Stimulated activated CD4-positive, alpha-beta T cell treated with anti-CD3 and anti-CD28 coated beads, TNF-alpha, amount 100 ng/mL, for 1 hour (primary cell): ENCODE results near the gene IMPDH1.
A peak's percentile ranks its signal among the peaks of the same experiment; 100 is the strongest.

Experiments
- DNase-seq, 3 donors: peaks; one replicate each; pipeline ENCODE4 v3.0.0-alpha.2; 2020; ENCODE audit warnings: low read depth in 3 of 3, low spot score in 1 of 3

IMPDH1 gene

DNA sequence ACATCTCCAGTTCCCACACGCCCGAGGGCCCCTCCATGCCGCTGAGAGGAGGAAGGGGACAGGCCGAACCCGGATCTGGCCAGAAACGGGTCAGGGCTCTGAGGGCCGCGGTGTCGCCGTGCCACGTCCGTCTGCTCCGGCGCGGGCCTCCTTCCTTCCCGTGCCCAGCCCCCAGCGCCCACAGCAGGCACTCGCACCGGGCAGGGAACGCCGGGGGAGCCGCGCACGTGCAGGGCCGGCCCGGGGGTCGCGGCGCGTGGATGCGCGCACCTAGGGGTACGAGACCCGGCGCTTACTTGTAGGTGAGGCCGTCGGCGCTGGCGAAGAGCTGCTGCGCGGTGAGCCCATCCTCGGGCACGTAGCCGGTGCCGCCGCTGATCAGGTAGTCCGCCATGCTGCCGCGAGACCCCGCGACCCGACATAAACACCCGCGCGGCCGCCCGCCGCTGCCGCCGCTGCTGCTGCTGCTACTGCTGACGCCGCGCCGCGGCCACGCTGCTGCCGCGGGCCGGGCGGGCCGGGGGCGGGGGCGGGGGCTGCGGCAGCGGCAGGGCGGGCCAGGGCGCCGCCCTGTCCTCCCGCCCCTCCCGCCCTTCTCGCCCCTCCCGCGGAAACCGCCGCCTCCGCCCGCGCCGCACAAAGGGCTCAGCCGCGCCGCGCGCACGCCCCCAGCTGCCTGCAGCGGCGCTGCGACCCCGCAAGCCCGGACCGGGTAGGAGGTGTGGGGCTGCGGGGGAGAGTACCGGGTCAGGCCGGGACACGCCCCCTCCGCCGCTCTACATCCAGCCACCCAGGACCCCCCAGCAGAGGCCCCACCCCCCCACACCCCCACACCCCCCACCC is 4.1 kb downstream of the IMPDH1 start:
- DNase-seq: peak; percentile 21 to 46 (median 39)

DNA sequence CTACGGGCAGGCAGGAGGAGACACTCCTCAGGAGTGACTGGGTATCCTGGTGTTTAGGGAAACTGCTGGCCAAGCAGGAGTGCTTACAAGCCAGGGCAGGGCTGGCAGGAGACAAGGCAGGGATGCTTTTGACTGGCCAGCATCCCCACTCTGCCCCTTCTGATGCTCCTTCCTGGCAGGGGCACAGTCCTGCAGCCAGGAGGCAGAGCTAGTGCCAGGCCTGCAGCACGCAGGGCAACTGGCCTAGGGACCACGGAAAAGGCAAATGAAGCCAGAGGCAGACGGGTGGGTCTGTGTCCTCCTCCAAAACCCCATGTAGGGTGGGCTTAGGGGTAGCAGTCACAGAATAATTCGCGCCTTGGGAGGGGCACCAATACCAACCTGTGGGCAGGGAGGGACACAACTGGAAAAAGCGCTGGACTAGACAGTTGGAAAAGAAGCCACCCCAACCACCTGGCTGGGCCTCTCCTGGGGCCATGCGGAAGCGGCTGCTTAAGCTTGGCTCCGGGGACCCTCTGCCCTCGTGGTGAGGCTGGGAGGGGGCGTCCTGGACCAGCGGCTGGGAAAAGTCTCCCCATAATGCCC is 4.8 kb downstream of the IMPDH1 start:
- DNase-seq: no peak

DNA sequence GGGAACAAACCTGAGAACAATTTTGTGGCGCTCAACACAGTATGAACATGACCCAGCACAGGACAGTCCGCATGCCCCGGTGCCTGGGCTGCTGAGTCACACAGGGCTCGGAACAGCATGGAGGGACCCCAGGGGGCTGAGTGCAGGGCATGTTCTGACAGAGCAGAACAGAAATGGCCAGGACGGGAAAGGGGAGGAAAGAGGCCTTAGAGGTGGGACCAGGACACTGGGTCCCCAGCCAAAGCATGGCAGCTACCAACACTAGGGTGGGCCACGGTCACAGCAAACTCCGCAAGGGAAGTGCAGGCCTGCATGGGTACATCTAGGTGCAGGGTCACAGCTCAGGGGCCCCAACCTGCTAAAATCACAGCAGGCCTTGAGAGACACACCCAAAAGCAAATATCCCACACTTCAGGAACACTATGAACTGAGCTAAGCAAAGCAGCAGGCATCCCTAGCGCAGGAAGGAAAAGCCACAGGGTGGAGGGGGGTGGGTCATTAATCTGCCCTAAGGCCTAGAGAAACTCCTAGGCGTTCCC is 5.6 kb downstream of the IMPDH1 start:
- DNase-seq: no peak

DNA sequence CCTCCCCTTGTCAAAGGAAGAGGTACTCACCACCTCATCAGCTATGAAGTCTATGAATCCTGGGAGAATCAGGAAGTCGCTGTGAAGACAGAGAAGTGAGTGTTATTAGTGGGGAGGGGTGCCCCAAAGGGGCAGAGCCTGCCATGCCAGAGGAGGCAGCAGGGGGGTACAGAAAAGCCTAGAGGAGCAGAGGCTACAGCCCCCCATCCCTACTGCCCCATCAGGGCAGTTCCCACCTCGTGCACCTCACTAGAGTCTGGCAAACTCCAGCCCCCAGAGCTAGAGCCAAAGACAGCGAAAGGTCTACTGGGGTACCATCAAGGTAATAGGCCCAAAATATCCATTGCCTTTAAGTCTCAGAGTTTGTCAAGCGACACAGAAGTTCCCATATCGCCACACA is 6.1 kb downstream of the IMPDH1 start:
- DNase-seq: no peak

DNA sequence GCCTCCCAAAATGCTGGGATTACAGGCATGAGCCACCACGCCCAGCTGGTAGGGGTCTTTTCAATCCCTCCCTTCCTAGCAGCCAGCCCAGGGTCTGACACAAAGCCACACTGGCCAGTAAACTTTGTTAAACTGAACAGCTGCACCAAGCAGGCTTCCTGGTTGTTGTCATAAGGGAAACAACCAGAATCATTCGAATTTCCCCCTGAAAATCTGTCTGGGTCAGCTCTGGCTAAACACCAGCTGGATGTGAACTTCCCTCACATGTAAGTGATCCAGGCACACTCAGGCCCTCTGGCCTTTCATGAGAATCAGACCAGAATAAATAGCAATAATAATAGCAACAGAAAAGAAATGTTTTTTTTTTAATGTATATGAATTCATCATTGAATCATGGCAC is 7.4 kb downstream of the IMPDH1 start:
- no peak for DNase-seq

DNA sequence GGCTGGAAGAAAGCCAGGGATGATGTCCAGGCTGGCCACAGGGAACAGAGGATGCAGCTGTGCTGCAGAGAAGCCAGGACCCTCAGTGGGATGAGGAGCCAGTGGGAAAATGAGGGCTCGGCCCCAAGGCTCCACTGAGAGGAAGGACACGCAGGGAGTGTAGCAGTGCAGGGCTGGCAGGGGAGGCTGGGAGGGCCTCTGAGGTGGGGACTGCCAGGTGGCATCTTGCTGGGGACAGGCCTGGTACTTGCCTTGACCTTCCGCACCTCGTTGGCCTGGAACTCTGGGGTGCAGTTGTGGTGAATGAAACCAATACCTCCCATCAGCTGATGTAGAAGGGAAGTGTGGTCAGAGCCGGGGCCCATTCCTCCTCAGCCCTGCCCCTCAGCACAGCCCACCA is 9.2 kb downstream of the IMPDH1 start:
- no peak for DNase-seq

DNA sequence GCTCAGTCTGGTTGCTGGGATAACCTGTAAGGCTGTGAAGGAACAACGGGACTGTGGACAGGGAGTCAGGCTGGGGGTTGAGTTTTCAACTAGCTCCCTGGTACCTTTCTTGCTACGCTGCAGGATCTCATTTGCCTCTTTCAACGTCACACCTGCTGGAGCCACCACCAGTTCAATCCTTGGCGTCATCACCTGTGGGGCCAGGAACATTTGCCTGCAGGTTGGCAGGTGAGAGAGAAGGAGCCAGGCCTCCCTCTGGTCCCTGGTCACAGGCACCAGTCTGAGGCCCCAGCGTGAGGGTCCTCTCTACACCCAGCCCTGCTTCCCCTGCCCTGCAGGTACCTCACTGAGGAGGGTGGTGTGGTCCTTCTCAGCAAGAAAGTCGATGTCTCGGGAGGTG is 9.8 kb downstream of the IMPDH1 start:
- DNase-seq: no peak

DNA sequence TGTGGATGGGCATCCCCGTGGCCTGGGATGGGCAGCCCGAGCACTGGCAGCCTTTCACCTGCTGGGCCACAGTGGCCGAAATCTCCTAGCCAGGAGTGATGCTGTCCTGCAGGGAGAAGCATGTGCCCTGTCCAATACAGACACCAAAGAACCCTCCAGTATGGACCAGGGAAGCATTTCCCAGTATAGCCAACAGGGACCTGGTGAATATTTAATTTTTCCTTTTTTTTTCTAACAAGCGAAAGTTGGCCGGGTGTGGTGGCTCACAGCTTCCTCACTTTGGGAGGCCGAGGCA is 11.0 kb downstream of the IMPDH1 start:
- DNase-seq: no peak

DNA sequence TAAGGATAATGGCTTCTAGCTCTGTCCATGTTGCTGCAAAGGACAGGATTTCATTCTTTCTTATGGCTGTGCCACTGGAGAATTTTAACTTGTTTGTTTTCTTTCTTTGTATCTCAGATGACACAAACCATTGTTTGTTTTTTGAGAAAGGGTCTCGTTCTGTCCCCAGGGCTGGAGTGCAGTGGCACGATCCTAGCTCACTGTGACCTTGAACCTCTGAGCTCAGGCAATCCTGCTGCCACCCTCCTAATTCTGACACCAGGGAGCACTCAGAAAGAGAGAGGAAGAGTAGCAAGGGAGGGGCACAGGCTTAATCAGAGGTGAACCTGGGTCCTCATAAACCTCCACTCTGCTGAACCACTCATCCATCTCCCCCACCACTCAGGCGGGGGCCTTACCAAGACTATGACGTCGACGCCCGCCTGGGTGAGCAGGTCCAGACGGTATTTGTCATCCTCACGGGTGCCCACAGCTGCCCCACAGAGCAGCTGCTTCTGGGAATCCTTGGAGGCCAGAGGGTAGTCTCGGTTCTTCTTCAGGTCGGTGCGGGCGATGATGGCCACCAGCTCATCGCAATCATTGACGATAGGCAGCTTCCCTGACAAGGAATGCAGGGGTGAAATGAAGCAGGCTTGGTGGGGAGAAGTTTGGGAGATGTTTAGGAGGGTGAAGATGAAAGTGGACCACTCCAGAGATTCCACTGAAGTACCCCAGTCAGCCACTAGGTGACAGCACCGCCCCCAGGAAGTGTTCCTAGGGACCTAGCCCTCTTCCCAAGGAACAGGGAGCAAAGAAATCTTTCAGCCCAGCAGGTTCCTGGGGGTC is 11.6 kb downstream of the IMPDH1 start:
- no peak for DNase-seq

DNA sequence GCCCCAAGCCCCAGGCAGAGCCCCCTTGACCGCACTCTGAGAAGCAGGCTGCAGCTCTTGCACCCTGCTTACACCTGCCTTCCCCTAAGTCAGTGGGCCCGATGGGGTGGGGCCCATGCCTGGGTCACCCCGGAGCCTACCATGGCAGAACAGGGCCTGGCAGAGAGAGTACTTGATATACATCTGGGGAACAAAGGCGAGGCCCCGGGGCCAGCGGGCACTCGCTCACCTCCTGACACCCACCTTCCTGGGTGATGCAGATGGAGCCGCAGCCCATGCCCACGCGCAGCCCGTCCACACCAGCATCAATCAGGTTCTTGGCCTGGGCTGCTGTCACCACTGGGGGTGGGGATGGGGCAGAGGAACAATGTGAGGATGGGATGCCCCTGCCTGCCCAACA is 13.4 kb downstream of the IMPDH1 start:
- DNase-seq: no peak

DNA sequence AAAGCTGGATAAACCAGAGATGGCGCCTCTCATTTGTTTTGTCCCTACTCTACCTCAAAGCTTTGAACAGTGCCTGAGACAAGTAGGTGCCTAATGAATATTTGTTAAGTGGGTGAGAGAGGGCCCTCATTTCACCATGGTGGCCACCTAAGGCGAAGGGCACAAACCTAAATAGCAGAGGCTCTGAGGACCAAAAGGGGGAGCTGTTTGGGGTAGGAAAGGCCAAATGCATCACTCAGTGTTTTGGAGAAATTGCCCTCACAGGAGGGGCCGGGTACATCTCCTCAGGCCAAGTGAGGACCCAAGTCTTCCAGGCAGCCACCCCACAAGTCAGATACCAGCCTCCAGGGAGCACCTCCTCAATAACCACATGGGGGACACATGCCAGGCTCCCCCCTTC is 14.0 kb downstream of the IMPDH1 start:
- DNase-seq: no peak

DNA sequence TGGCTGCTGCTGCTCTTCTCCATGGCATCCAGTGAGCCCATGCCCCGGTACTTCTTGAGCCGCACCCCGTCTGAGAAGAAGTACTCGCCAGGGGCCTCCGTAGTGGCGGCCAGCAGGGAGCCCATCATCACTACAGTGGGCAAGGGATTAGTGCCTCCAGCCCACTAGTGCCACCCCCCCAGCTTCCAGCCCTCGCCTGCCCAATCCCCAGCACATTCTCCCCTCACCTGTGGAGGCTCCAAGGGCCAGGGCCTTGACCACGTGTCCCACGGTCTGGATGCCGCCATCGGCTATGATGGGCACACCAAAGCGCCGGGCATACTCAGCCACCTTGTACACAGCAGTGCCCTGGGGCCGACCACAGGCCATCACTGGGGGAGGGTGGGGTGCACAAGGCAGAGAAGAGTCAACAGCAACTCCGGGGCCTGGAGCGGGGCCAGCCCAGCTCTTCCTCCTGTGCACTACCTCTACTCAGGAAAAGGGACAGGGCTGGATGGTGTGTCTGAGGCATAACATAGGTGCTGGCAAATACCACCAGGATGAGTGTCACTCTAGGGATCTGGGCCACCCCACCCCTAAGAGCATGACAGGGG is 14.8 kb downstream of the IMPDH1 start:
- no peak for DNase-seq

DNA sequence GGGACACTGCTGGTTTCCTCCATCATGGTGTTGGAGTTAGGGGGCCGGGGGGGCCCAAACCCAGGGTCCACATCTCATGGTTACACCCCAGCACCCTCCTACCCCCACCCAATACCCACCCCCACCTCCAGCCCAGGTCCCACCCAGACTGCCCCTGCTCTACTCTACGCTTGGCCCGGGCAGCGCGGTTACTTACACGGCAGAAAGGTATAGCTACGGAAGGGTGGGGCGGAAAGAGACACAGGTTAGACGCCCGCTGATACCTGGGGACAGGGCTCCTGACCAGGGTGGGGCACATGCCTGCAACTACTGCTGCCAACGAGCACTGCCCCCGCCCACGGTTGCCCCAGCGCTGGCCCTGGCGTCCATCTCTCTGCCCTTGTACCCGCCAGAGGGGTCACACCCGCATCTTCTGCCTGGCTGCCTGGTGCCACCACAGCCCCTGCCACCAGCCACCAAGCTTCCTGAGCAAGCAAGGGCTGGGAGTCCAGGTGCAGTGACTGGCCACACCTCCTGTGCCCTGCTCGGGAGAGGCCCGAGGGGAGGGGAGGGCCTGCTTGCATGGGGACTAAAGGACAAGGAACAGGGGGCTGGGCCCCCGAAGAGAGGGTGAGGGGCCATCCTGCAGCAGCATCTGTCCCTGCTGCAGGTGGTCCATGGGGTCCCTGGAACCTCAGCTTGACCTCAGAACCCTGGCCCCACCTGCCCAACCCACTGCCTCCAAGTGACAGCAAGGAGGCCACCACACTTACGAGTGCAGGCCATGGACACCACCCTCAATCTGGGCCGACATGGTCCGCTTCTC is 16.1 kb downstream of the IMPDH1 start:
- DNase-seq: no peak

DNA sequence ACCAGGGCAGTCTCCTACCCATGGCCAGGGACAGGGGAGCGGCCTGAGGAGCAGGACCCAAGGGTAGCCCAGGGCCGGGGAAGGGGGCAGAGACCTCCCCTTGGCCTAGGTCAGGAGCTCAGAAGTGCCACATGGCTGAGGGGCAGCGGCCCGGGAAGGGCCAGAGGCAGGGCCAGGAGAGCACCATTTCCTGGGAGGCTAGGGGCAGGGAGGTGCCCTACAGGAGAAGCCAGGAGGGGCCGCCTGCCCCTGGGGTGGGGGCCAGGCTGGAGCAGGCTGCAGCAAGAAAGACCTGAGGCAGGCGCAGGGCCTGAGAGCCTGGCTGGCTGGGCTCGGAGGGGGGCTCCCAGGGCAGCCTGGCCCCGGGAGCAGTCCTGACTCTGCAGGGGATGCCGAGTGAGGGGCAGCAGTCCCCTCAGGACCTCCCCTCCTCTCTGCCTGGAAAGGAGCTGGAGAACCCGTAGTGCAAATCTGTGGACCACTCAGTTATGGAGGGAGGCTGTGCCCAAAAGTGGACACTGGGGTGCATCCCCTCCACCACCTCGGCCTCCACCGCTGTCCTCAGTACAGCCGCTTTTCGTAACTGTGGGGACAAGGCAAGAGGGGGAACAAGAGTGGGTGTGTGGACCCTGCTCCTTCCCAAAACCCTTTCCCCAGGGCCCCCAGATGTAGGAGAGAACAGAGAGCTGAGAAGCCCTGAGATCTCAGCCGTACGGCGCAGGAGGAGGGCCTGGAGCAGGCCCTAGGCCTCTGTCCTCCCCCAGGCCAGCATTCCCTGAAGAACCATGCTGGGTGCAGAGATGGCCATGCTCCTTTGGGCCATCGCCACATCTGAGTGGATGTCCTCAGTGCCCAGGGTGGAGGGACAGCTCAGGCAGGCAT is 17.1 kb downstream of the IMPDH1 start:
- no peak for DNase-seq

DNA sequence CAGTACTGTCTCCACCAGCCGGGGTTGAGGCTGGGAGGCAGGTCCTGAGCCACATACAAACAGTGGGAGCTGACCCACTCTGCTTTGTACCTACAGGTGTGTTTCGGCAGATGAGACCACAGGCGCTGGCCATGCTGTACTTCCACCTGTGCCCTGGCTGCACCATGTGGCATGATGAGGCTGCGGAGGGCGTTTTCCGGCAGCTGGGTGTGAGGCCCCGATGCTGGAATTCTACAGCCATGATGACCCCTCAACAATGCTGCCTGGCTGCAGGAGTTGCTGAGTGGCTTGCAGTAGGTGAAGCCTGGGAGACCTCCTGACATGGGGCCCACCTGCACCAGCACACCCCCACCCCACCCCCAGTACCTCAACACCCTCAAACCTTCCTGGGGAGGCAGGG is 18.0 kb downstream of the IMPDH1 start:
- DNase-seq: no peak

DNA sequence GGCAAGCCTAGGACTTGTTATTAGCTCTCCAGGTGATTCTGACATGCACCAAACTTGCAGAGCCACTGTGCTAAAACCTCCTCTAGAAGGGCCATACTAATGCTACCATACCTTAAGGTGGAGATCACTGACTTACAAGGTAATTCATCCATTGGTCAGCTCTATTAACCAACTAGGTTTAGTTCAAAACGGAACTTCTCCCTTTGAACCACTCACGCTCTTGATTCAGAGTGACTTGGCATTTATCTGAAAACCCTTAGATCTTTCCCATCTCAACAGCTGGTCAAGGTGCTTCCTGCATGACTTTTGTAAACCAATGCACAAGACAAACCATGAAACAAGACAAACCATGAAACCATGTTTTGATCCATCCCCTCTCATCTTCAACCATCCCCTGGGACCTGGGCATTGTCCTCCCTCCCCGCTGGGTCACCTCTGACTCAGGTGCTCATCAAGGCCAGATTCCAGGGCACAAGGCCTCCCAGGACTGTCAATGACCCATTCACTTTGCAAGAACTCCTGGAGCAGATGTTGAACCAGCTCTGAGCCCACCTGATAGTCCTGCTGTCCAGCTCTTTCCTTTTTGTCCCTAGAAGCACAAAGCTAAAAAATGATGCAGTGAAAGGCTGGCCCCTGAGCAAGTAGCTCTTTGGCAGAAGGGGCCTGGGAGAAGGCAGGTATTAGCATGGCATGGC is 18.8 kb downstream of the IMPDH1 start:
- DNase-seq: no peak

DNA sequence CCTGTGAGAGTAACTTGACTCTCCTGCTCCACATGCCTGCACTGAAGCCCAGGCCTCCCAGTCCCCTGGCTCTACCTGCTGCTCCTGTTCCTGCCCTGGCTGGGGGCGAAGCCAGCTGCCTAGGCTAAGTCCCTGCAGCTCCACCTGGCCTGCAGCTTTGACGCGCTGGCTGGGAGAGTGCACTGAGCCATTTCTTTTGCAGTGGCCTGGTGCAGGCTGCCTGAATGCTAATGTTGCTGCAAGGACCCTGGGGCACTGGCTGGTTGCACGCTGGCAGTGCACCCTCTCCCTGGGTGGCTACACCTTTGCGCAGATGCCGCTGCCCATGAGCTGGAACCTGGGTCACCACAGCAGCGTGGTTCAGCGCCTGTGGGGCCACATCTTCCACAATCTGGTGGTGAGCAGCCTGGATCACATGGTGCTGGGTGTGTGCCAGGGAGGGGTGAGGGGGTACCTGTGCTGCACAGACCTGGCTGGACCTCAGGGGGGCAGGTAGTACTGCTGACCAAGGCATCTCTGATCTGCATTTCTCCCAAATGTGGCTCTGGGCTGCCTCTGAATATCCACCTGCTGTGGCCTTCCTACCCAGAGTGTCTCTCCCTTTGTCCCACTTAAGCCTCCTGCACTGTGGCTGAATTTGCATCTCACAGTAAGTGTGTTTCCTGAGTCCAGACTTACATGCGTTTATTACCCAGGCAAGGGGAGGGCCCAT is 20.0 kb downstream of the IMPDH1 start:
- no peak for DNase-seq

DNA sequence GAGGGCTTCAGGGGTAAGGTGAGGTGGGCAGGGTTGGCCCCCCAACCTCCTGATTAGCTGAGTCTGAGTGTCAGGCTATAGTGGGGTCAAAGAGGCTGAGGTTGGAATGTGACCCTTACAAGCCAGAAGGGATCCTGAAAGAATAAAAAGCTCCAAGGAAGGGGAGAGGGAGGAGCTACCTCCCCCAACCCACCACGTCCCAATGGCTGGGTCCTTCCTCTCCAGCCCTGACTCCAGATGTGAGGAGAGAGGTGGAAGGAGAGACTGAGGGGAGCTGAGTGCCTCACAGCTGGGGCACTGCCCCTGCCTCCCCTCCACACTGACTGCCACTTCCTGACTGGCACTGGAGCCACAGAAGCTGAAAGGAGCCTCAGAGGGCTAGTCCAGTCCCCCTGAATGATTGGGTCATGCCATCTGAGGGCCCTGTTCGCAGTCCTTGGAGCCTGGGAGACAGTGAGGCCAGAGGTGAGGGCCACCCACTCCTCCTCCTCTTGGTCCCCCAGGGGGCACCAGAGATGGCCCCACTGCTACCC is 20.6 kb downstream of the IMPDH1 start:
- no peak for DNase-seq
